HG02970 (cell line): ENCODE data around the gene ATP2C2.
"Not testable (repeated sequence)": the region's sequence is repeated elsewhere in the genome, so short reads cannot be mapped to it uniquely, and the experiment has no call there.

ENCODE experiments used
- ATAC-seq: cut with Tn5 transposase; IDR thresholded peaks from one replicate; pipeline ENCODE4 v1.9.1; 2021; ENCODE audit warnings: mild to moderate bottlenecking, moderate library complexity, moderate number of reproducible peaks; ENCODE audit not compliant: unreplicated experiment, low FRiP score

ATP2C2 gene

GRCh38 chr16:84414789-84415326, 46.5 kb downstream of the ATP2C2 start:
- ATAC-seq: no peak

GRCh38 chr16:84416407-84417321, 48.3 kb downstream of the ATP2C2 start:
- no peak for ATAC-seq

GRCh38 chr16:84418056-84418849, 49.9 kb downstream of the ATP2C2 start:
- ATAC-seq: no peak

- ATAC-seq: no peak
Measured at GRCh38 chr16:84419730-84420129, 51.4 kb downstream of the ATP2C2 start.

GRCh38 chr16:84420556-84420955, 52.2 kb downstream of the ATP2C2 start:
- ATAC-seq: not testable (repeated sequence)

- no peak for ATAC-seq
Measured at GRCh38 chr16:84421081-84421937, 53.0 kb downstream of the ATP2C2 start.

GRCh38 chr16:84421938-84422220, 53.5 kb downstream of the ATP2C2 start:
- ATAC-seq: no peak

GRCh38 chr16:84423416-84423837, 55.1 kb downstream of the ATP2C2 start:
- no peak for ATAC-seq

- no peak for ATAC-seq
Measured at GRCh38 chr16:84425696-84426095, 57.4 kb downstream of the ATP2C2 start.

- ATAC-seq: no peak
Measured at GRCh38 chr16:84426804-84427203, 58.5 kb downstream of the ATP2C2 start.

- no peak for ATAC-seq
Measured at GRCh38 chr16:84427553-84427952, 59.2 kb downstream of the ATP2C2 start.

- no peak for ATAC-seq
Measured at GRCh38 chr16:84430860-84431259, 62.5 kb downstream of the ATP2C2 start.

GRCh38 chr16:84434800-84435199, 66.5 kb downstream of the ATP2C2 start:
- no peak for ATAC-seq

- no peak for ATAC-seq
Measured at GRCh38 chr16:84436196-84436595, 67.9 kb downstream of the ATP2C2 start.

- ATAC-seq: no peak
Measured at GRCh38 chr16:84438971-84439696, 70.8 kb downstream of the ATP2C2 start.

GRCh38 chr16:84442416-84443145, 74.2 kb downstream of the ATP2C2 start:
- no peak for ATAC-seq

GRCh38 chr16:84443166-84443802, 74.9 kb downstream of the ATP2C2 start:
- no peak for ATAC-seq

- no peak for ATAC-seq
Measured at GRCh38 chr16:84444476-84444875, 76.1 kb downstream of the ATP2C2 start.

- ATAC-seq: no peak
Measured at GRCh38 chr16:84446084-84446483, 77.7 kb downstream of the ATP2C2 start.
